Measurements from ENCODE around the gene TBC1D10A. TPM values are rescaled to one million over a fixed set of nuclear protein-coding genes. Genes with fewer than 3 reads are reported as not detected.

Gene TBC1D10A
- total RNA-seq, 6 experiments from 2014 or later: 15.6 to 20.6 (median 16.7) TPM

DNA sequence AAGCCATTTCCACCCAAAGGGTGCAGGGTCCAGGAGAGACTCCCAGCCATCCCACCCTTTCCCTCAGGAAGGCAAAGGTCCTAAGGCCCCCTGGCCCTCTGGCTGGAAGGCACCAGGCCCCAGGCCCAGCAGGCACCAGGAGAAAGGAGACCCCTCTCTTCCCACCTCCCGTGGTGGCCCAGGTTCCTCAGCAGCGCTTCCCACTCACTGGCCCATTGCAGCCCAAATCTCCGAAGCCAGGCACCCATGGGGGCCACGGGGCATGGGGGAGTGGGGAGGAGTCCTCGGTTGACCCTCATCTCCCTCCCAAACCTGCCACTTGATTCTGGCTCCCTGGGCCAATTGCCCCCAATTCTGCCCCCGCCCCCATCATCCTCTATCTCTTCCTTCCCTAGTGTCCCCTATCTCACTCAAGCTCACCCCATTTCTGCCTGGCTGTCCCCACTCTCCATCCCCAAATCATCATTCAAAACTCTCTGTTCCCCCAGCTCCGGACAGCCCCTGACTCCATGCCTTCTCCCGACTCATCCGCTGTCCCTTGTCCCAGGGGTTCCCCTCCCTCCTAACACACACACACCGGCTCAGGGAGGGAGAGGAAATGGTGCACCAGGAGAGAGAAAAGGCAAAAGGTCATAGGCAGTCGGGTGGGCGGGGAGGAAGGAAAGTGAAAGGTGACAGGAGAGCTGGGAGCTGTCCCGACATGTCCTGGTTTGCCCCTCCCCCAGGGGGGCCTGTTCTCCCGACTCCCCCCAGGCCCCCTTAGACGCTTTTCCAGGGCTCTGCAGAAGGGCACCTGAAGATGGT is 81.4 kb downstream of the TBC1D10A start:
- TF ChIP-seq, protein P1, sequence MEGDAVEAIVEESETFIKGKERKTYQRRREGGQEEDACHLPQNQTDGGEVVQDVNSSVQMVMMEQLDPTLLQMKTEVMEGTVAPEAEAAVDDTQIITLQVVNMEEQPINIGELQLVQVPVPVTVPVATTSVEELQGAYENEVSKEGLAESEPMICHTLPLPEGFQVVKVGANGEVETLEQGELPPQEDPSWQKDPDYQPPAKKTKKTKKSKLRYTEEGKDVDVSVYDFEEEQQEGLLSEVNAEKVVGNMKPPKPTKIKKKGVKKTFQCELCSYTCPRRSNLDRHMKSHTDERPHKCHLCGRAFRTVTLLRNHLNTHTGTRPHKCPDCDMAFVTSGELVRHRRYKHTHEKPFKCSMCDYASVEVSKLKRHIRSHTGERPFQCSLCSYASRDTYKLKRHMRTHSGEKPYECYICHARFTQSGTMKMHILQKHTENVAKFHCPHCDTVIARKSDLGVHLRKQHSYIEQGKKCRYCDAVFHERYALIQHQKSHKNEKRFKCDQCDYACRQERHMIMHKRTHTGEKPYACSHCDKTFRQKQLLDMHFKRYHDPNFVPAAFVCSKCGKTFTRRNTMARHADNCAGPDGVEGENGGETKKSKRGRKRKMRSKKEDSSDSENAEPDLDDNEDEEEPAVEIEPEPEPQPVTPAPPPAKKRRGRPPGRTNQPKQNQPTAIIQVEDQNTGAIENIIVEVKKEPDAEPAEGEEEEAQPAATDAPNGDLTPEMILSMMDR (IDR thresholded peaks at IDR 0.05): no peak
- Mint-ChIP-seq H3K9me3 (no peaks in the 10 kb centered on the region), H3K36me3 (ENCODE audit: low read depth) (no peaks in the 10 kb centered on the region), H3K4me1 (ENCODE audit: low read depth) (peaks cover 4% of the 10 kb centered on the region; the same call in 1 of the 2 replicates), H3K4me3 (peak overlapping the region; percentile 90), H3K27me3 (ENCODE audit: insufficient read depth) (peaks cover 16% of the 10 kb centered on the region), H3K27ac (no peak overlapping the region)
- DNase-seq: no peak

DNA sequence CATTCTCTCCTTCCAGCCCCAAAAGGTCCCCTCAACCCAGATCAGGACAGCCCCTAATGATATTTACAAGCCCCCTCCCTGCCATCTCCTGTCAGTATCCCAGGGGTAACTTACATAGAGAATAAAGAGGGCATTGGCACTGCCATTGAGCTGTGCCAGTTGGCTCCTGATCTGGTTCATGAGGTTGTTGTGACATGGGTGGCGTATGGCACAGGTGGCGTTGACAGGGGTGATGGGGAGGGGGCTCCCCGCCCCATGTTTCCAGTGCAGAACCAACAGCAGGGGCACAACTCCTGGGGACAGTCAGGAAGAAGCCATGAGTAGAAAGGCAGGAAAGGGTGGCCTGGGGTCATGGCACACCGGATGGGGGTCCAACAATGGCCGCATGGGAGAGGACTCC is 82.1 kb downstream of the TBC1D10A start:
- H3K4me3 Mint-ChIP-seq: no peak overlapping the region
- no peaks in the 10 kb centered on the region for H3K9me3 Mint-ChIP-seq
- H3K36me3 Mint-ChIP-seq (ENCODE audit: low read depth): no peaks in the 10 kb centered on the region
- peaks cover 18% of the 10 kb centered on the region for H3K27me3 Mint-ChIP-seq (ENCODE audit: insufficient read depth)
- no peak overlapping the region for H3K27ac Mint-ChIP-seq
- peaks cover 4% of the 10 kb centered on the region; the same call in 1 of the 2 replicates for H3K4me1 Mint-ChIP-seq (ENCODE audit: low read depth)
- DNase-seq: no peak
- TF ChIP-seq, protein P1 (IDR thresholded peaks at IDR 0.05): no peak

DNA sequence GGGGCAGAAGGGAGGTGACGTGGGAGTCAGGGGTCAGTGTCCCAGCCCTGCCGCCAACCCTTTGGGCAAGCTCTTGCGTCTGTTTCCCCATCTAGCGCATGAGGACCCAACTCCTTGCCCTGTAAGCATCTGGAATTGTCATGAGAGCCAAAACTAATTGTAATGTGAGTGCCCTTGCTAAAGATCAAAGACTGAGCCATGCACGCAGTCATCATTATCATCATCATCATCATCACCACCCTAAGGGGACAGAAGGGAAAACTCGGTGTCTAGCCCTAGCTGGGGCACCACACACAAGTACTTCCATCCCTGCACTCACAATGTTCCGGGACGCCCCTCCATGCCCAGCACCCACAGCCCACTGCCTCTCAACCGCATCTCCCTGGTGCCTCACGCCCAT is 82.7 kb downstream of the TBC1D10A start:
- H3K27ac Mint-ChIP-seq: no peak overlapping the region
- H3K4me1 Mint-ChIP-seq (ENCODE audit: low read depth): peaks cover 4% of the 10 kb centered on the region; the same call in 1 of the 2 replicates
- H3K36me3 Mint-ChIP-seq (ENCODE audit: low read depth): no peaks in the 10 kb centered on the region
- no peak for DNase-seq
- H3K9me3 Mint-ChIP-seq: no peaks in the 10 kb centered on the region
- H3K4me3 Mint-ChIP-seq: no peak overlapping the region
- peaks cover 18% of the 10 kb centered on the region for H3K27me3 Mint-ChIP-seq (ENCODE audit: insufficient read depth)
- TF ChIP-seq, protein P1 (IDR thresholded peaks at IDR 0.05): no peak

DNA sequence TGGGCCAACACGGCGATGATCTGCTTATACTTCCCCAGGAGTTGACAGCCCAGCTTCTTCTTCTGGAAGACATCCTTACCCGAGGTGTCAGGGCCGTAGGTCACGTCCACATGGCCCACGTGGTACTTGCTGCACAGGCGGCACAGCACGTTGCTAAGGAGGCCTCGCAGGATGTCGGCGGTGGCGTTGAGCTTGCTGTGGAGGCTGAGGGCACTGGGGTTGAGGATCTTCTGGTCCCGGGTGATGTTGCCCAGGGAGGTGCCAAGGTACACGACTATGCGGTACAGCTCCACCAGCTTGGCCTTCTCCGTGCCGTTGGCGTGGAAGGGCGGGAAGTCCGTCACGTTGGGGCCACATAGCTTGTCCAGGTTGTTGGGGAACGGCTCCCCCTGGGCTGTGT is 83.1 kb downstream of the TBC1D10A start:
- no peak overlapping the region for H3K4me3 Mint-ChIP-seq
- TF ChIP-seq, protein P1 (IDR thresholded peaks at IDR 0.05): no peak
- H3K27ac Mint-ChIP-seq: no peak overlapping the region
- no peaks in the 10 kb centered on the region for H3K36me3 Mint-ChIP-seq (ENCODE audit: low read depth)
- peaks cover 21% of the 10 kb centered on the region for H3K27me3 Mint-ChIP-seq (ENCODE audit: insufficient read depth)
- H3K4me1 Mint-ChIP-seq (ENCODE audit: low read depth): peaks cover 4% of the 10 kb centered on the region; the same call in 1 of the 2 replicates
- DNase-seq: no peak
- no peaks in the 10 kb centered on the region for H3K9me3 Mint-ChIP-seq

Other genes starting within 250 kb of the TBC1D10A start
- not detected for gene HORMAD2, start 246.5 kb downstream of the TBC1D10A start, total RNA-seq (2021; fragmentation: NEBNext Ultra II Directional; extraction: Animal tissue kit (Norgen Biotek cat#: 25700))
- 1 to 10 TPM in 4 of 6 experiments, under 1 TPM in 2; 0.40 to 2.2 (median 1.1) TPM for gene LIF, start 80.2 kb downstream of the TBC1D10A start, total RNA-seq (2021; fragmentation: NEBNext Ultra II Directional; extraction: Animal tissue kit (Norgen Biotek cat#: 25700))
- not detected for gene OSM, start 60.1 kb downstream of the TBC1D10A start, total RNA-seq (2021; fragmentation: NEBNext Ultra II Directional; extraction: Animal tissue kit (Norgen Biotek cat#: 25700))
- gene CASTOR1, start 37.4 kb downstream of the TBC1D10A start, total RNA-seq (2021; fragmentation: NEBNext Ultra II Directional; extraction: Animal tissue kit (Norgen Biotek cat#: 25700)): 1 to 10 TPM; 4.5 to 8.1 (median 5.7) TPM
- 100 to 1,000 TPM; 166 to 197 (median 181) TPM for gene SF3A1, start 30.0 kb upstream of the TBC1D10A start, total RNA-seq (2021; fragmentation: NEBNext Ultra II Directional; extraction: Animal tissue kit (Norgen Biotek cat#: 25700))
- gene CCDC157, start 30.1 kb upstream of the TBC1D10A start, total RNA-seq (2021; fragmentation: NEBNext Ultra II Directional; extraction: Animal tissue kit (Norgen Biotek cat#: 25700)): 1 to 10 TPM; 1.4 to 1.6 (median 1.5) TPM
- 10 to 100 TPM; 12.7 to 18.9 (median 15.3) TPM for gene RNF215, start 60.5 kb upstream of the TBC1D10A start, total RNA-seq (2021; fragmentation: NEBNext Ultra II Directional; extraction: Animal tissue kit (Norgen Biotek cat#: 25700))
- gene SEC14L2, start 70.1 kb upstream of the TBC1D10A start, total RNA-seq (2021; fragmentation: NEBNext Ultra II Directional; extraction: Animal tissue kit (Norgen Biotek cat#: 25700)): 10 to 100 TPM; 18.4 to 24.0 (median 22.8) TPM
- 1 to 10 TPM; 1.7 to 5.7 (median 4.1) TPM for gene MTFP1, start 98.8 kb upstream of the TBC1D10A start, total RNA-seq (2021; fragmentation: NEBNext Ultra II Directional; extraction: Animal tissue kit (Norgen Biotek cat#: 25700))
- gene SEC14L3, start 145.1 kb upstream of the TBC1D10A start, total RNA-seq (2021; fragmentation: NEBNext Ultra II Directional; extraction: Animal tissue kit (Norgen Biotek cat#: 25700)): not detected
- not detected for gene SEC14L4, start 178.8 kb upstream of the TBC1D10A start, total RNA-seq (2021; fragmentation: NEBNext Ultra II Directional; extraction: Animal tissue kit (Norgen Biotek cat#: 25700))
- not detected for gene SEC14L6, start 219.8 kb upstream of the TBC1D10A start, total RNA-seq (2021; fragmentation: NEBNext Ultra II Directional; extraction: Animal tissue kit (Norgen Biotek cat#: 25700))
- gene GAL3ST1, start 247.7 kb upstream of the TBC1D10A start, total RNA-seq (2021; fragmentation: NEBNext Ultra II Directional; extraction: Animal tissue kit (Norgen Biotek cat#: 25700)): not detected